Transverse colon (tissue), 4 donors: ENCODE data around the gene DOCK7. TPM values are rescaled to one million over a fixed set of nuclear protein-coding genes. Genes with fewer than 3 reads are reported as not detected.

Source experiments
- DNase-seq: peaks from one replicate; pipeline ENCODE4 v3.0.0-alpha.2; 2019
- H3K27ac ChIP-seq, 4 donors: fragments of 200-600 bp; sonication (generic); 2 replicates each; pipeline ENCODE4 v1.5.1; 2016 to 2018; ENCODE audit warnings: inconsistent platforms in 4 of 4
- H3K27me3 ChIP-seq: fragments of 200-600 bp; sonication (generic); 2 replicates; pipeline ENCODE4 v1.5.1; 2017; ENCODE audit warnings: inconsistent platforms
- H3K36me3 ChIP-seq, 4 donors: fragments of 200-600 bp; sonication (generic); 2 replicates each; pipeline ENCODE4 v1.5.1; 2017 to 2019; ENCODE audit warnings: inconsistent platforms in 4 of 4
- H3K4me1 ChIP-seq, 4 donors: fragments of 200-600 bp; sonication (generic); 2 replicates each; pipeline ENCODE4 v1.5.1; 2017 to 2020; ENCODE audit warnings: inconsistent platforms in 4 of 4
- H3K4me3 ChIP-seq, 4 donors: fragments of 200-600 bp; sonication (generic); 1 replicate in 1 of 4; 2 replicates in 3 of 4; pipeline versions ENCODE4 v1.5.1 to v1.6.1; 2017 to 2019; ENCODE audit warnings: inconsistent platforms in 4 of 4
- H3K9me3 ChIP-seq, 2 donors: fragments of 200-600 bp; sonication (generic); 2 replicates each; pipeline ENCODE4 v1.5.1; 2017 to 2019; ENCODE audit warnings: inconsistent platforms in 2 of 2
- CTCF ChIP-seq, 5 experiments: fragments of 200-600 bp in 3 of 5; fragments of 450-650 bp in 2 of 5; sonication (generic) in 3 of 5; IDR thresholded peaks; 1 replicate in 2 of 5; 2 replicates in 3 of 5; pipeline ENCODE4 v1.5.1; 2016 to 2017; ENCODE audit warnings: antibody characterized with exemption in 5 of 5, inconsistent platforms in 3 of 5, mild to moderate bottlenecking in 2 of 5, moderate library complexity in 1 of 5
- EP300 ChIP-seq: sonication (generic); formaldehyde crosslinking; IDR thresholded peaks from one replicate; pipeline ENCODE4 v1.6.1; 2017; ENCODE audit warnings: antibody characterized with exemption, low read depth
- POLR2A ChIP-seq: fragments of 450-650 bp; IDR thresholded peaks from one replicate; pipeline ENCODE4 v1.6.1; 2016; ENCODE audit warnings: antibody characterized with exemption, mild to moderate bottlenecking, moderate library complexity
- POLR2AphosphoS5 ChIP-seq, 3 donors: sonication (generic); formaldehyde crosslinking; IDR thresholded peaks; one replicate each; pipeline ENCODE4 v1.6.1; 2016; ENCODE audit warnings: antibody characterized with exemption in 3 of 3
- WGBS, 2 donors: methylation state at CpG; one replicate each; pipeline ENCODE4 v1.1.5; 2018; ENCODE audit warnings: low coverage in 1 of 2; 5-methylcytosine and 5-hydroxymethylcytosine counted together
- in situ Hi-C, 4 donors: fragments of 200-750 bp; cut with MboI; loops; one replicate each; pipeline versions ENCODE4 v1.15.0 to v1.15.1; 2017; ENCODE audit warnings: low sequenced_read_pairs in 3 of 4, low pct_ligation_motif_present in 1 of 4, low pct_unique_long_range_greater_than_20kb in 1 of 4
- intact Hi-C: fragments of 100-400 bp; cut with DNase I; formaldehyde crosslinking; loops from one replicate; pipeline ENCODE4 v1.15.1; 2023; ENCODE audit warnings: low total_unique reads
- total RNA-seq, 4 donors: library from RNA; depleted of rRNA; stranded (reverse); fragments of >200 nt; gene quantifications; one replicate each; pipeline ENCODE4 v1.1.0, GENCODE V29; 2016

The DOCK7 gene, protein sequence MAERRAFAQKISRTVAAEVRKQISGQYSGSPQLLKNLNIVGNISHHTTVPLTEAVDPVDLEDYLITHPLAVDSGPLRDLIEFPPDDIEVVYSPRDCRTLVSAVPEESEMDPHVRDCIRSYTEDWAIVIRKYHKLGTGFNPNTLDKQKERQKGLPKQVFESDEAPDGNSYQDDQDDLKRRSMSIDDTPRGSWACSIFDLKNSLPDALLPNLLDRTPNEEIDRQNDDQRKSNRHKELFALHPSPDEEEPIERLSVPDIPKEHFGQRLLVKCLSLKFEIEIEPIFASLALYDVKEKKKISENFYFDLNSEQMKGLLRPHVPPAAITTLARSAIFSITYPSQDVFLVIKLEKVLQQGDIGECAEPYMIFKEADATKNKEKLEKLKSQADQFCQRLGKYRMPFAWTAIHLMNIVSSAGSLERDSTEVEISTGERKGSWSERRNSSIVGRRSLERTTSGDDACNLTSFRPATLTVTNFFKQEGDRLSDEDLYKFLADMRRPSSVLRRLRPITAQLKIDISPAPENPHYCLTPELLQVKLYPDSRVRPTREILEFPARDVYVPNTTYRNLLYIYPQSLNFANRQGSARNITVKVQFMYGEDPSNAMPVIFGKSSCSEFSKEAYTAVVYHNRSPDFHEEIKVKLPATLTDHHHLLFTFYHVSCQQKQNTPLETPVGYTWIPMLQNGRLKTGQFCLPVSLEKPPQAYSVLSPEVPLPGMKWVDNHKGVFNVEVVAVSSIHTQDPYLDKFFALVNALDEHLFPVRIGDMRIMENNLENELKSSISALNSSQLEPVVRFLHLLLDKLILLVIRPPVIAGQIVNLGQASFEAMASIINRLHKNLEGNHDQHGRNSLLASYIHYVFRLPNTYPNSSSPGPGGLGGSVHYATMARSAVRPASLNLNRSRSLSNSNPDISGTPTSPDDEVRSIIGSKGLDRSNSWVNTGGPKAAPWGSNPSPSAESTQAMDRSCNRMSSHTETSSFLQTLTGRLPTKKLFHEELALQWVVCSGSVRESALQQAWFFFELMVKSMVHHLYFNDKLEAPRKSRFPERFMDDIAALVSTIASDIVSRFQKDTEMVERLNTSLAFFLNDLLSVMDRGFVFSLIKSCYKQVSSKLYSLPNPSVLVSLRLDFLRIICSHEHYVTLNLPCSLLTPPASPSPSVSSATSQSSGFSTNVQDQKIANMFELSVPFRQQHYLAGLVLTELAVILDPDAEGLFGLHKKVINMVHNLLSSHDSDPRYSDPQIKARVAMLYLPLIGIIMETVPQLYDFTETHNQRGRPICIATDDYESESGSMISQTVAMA (N-terminal part only)
- total RNA-seq = 100 to 1,000 TPM in 1 of 4 donors, 10 to 100 TPM in 3; 33.7 to 138 (median 58.1) TPM

DNA sequence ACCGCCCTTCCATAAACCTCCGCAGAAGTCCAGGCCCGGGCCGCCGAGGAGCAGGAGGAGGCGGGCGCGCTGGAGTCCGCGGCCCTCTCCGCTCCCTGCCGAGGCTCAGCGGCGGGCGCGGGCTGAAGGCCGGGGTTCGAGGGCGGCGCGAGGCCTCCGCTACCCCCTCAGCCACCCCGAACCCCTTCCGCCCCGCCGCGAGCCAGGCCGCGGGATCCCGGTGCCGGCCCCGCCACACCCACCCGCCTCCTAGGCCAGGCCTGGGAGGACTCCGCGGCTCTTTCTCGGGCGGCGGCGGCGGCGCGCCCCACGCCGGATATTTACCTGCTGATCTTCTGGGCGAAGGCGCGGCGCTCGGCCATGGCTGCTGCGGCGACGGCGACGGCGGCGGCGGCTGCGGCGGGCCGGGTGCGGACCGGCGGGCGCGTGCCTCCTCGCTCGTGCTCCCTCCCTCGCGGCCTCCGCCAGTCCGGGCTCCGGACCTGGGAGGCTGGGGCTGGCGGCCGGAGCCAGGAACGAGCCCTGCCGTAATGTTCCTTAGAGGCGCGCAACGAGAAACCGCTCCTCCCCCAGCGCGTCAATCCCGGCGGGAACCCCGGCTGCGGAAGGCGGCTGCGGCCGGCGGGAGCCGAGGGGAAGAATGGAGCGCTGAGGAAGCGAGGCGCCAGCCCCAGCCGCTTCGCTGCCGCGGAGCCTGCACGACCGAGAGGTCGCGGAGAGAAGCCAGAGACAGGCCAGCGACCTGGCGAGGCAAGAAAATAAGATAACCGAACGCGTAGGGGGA lies at the start of gene DOCK7:
DOCK7 (minus strand) TSS at position 484 of the 784 bp plus-strand sequence; CDS start at position 362, 122 bp downstream.
- intact Hi-C loops = no loop called here
- 0% methylated on average over 1 to 46 of the region's 107 CpGs for WGBS, 2 donors
- Histone ChIP-seq H3K9me3 (no peaks in the 10 kb centered on the region), H3K36me3 (no peaks in the 10 kb centered on the region), H3K4me3 (peak within 1 kb of the TSS; percentile 70 to 96 (median 85)), H3K4me1 (peaks cover 19 to 50% (median 34%) of the 10 kb centered on the region in 4 donors), H3K27me3 (no peaks in the 10 kb centered on the region), H3K27ac (peak within 1 kb of the TSS; percentile 88 to 95 (median 93))
- TF ChIP-seq CTCF (IDR thresholded peaks at IDR 0.05) (no peak), POLR2AphosphoS5 (IDR thresholded peaks at IDR 0.05) (peak; percentile 31 to 64 (median 45)), POLR2A (no peak)
- DNase-seq = peak; percentile 85
- in situ Hi-C loops = no loop called here

DNA sequence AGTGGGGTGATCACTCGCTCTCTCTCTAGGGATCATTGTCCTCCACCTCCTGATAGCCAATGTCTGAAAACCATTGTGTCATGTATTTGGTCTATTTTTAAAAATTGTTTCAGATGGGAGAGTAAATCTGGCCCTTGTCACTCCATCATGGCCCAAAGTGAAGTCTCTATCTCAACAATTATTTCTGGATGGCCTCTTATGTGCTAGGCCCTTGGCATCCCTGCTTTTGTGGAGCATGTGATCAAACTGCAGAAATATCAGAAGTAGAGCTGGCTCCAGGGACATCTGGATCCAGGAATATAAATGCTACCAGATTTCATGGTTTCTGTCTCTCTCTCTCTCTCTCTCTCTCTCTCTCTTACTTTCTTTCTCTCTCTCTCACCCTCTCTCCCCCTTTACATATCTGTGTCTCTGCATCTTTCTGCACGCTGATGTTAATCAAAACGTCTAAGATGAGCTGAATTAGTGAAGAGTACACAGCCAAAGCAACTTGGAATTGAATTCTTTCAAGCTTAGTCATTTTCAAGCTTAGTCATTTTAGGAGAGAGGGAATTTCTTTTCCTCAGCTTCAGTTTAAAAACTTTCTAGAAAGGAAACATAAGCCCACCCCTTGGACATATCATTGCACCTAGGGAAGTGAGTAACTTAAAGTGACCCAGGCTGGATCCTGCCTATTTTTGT lies 47.4 kb upstream of the DOCK7 start:
- no peaks in the 10 kb centered on the region for H3K9me3 ChIP-seq
- H3K27me3 ChIP-seq = no peaks in the 10 kb centered on the region
- H3K4me1 ChIP-seq = peaks cover 0 to 19% (median 5%) of the 10 kb centered on the region in 4 donors
- no peak overlapping the region for H3K27ac ChIP-seq
- intact Hi-C loops (no loop called here), in situ Hi-C loops (loop anchor here in 3 of 4 donors (25.0 kb wide), 3 partner anchors 198 to 573 kb away; no protein-coding TSS in a partner anchor)
- DNase-seq = no peak
- H3K36me3 ChIP-seq = no peaks in the 10 kb centered on the region
- no peak overlapping the region for H3K4me3 ChIP-seq
- TF ChIP-seq POLR2AphosphoS5 (IDR thresholded peaks at IDR 0.05) = no peak
- TF ChIP-seq POLR2A = no peak
- no peak for TF ChIP-seq CTCF (IDR thresholded peaks at IDR 0.05)
- 40 to 74% methylated on average over 3 of the region's 3 CpGs for WGBS, 2 donors

DNA sequence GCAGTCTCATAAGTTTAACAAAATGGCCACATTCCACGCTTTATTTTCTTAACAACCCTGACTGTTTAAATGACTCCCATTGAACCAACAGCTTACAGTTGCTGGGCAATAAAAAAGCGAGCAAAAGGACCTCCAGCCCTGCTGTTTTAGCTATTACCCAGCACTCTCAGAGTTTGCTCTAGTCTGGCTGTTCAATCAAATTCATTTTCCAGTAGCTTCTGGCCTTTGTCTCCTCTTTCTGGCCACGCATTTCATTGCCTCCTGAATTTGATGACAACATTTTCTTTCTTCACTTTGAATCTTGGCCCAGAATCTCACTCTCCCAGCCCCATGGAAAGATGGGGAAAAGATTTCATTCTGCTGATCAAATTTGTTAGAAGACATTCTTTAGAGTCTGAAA lies 44.1 kb upstream of the DOCK7 start:
- no peak for DNase-seq
- H3K27me3 ChIP-seq = no peaks in the 10 kb centered on the region
- peaks cover 0 to 37% (median 11%) of the 10 kb centered on the region in 4 donors for H3K4me1 ChIP-seq
- in situ Hi-C loops = loop anchor here in 3 of 4 donors (25.0 kb wide), 3 partner anchors 195 to 570 kb away; no protein-coding TSS in a partner anchor
- TF ChIP-seq EP300 = no peak
- TF ChIP-seq POLR2AphosphoS5 (IDR thresholded peaks at IDR 0.05) = no peak
- TF ChIP-seq CTCF (IDR thresholded peaks at IDR 0.05) = no peak
- TF ChIP-seq POLR2A = no peak
- H3K27ac ChIP-seq = peak overlapping the region in 2 of 4 donors; percentile 0 to 16
- H3K9me3 ChIP-seq = no peaks in the 10 kb centered on the region
- H3K4me3 ChIP-seq = no peak overlapping the region
- 28 to 45% methylated on average over 3 of the region's 3 CpGs for WGBS, 2 donors
- intact Hi-C loops = no loop called here
- H3K36me3 ChIP-seq = no peaks in the 10 kb centered on the region
